PC-9 (cell line): ENCODE data around the gene SPRR2D.
"Not testable (repeated sequence)": the region's sequence is repeated elsewhere in the genome, so short reads cannot be mapped to it uniquely, and the experiment has no call there.

Experiments
- EZH2 ChIP-seq: fragments of 200-600 bp; sonication (generic); IDR thresholded peaks from 2 replicates; pipeline ENCODE4 v1.8.0; 2017; ENCODE audit warnings: antibody characterized with exemption, low read depth
- TF ChIP-seq, protein P1 (sequence below): fragments of 200-600 bp; sonication (generic); conservative IDR thresholded peaks from 2 replicates; pipeline ENCODE4 v1.6.1; 2017; ENCODE audit warnings: mixed run types, antibody characterized with exemption, mild to moderate bottlenecking, moderate library complexity

DNA sequence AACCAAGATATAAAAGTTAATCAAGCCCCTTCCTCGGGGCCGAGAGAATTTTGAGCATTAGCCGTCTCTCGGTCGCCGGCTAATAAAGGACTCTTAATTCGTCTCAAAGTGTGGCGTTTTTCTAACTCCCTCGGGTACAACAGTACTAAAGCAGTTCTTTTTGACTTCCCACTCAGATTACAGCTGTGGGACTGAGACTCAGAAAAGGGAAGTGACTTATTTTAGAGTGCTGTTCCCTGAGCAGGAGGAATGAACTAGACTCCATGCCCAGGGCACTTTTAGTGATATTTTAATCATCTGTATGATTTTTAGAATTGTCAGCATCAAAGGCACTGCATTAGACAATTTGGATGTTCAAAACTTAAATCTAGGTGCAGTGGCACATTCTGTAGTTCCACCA, 18.6 kb downstream of the SPRR2D start:
- TF ChIP-seq, protein P1, sequence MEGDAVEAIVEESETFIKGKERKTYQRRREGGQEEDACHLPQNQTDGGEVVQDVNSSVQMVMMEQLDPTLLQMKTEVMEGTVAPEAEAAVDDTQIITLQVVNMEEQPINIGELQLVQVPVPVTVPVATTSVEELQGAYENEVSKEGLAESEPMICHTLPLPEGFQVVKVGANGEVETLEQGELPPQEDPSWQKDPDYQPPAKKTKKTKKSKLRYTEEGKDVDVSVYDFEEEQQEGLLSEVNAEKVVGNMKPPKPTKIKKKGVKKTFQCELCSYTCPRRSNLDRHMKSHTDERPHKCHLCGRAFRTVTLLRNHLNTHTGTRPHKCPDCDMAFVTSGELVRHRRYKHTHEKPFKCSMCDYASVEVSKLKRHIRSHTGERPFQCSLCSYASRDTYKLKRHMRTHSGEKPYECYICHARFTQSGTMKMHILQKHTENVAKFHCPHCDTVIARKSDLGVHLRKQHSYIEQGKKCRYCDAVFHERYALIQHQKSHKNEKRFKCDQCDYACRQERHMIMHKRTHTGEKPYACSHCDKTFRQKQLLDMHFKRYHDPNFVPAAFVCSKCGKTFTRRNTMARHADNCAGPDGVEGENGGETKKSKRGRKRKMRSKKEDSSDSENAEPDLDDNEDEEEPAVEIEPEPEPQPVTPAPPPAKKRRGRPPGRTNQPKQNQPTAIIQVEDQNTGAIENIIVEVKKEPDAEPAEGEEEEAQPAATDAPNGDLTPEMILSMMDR = not testable (repeated sequence)
- TF ChIP-seq EZH2 = not testable (repeated sequence)
